Panc1 (cell line): ENCODE data around the gene MARCHF7. TPM values are rescaled to one million over a fixed set of nuclear protein-coding genes. Genes with fewer than 3 reads are reported as not detected.

ENCODE experiments used
- ATAC-seq: fragments of 200-7000 bp; cut with Tn5 transposase; 2 replicates; pipeline ENCODE4 v1.9.1; 2020; ENCODE audit warnings: mild to moderate bottlenecking, moderate library complexity
- BruUV-seq: library from RNA; stranded (reverse); fragments of 400-500 nt; replicated peaks from 2 replicates; lab custom pipeline; 2021; lab: Mats Ljungman, UMichigan
- CTCF ChIA-PET: fragments of 300-600 bp; sonication (Branson Sonifier 250); formaldehyde crosslinking; loops from one replicate; lab custom pipeline; 2022; ENCODE audit warnings: antibody characterized with exemption; lab: Charles Lee
- POLR2A ChIA-PET: fragments of 300-600 bp; sonication (Branson Sonifier 250); formaldehyde crosslinking; loops from one replicate; lab custom pipeline; 2022; ENCODE audit warnings: antibody characterized with exemption; lab: Charles Lee
- DNase-seq: peaks from one replicate; pipeline ENCODE4 v3.0.0-alpha.2; 2010; ENCODE audit warnings: low read depth, low spot score
- H3K27ac ChIP-seq: 2 replicates; pipeline ENCODE4 v1.5.1; 2011; ENCODE audit warnings: mild to moderate bottlenecking, low read length, inconsistent platforms
- H3K27me3 ChIP-seq: fragments of 200-500 bp; sonication (Bioruptor generic); 2 replicates; pipeline ENCODE4 v1.6.0; 2014; ENCODE audit warnings: low read length, inconsistent platforms; ENCODE audit not compliant: control insufficient read depth, insufficient read depth
- H3K36me3 ChIP-seq: fragments of 200-500 bp; sonication (Bioruptor generic); 2 replicates; pipeline ENCODE4 v1.5.1; 2014; ENCODE audit warnings: inconsistent platforms, mild to moderate bottlenecking, low read length, moderate library complexity; ENCODE audit not compliant: control insufficient read depth, insufficient read depth
- H3K4me1 ChIP-seq: 2 replicates; pipeline ENCODE4 v1.5.1; 2011; ENCODE audit warnings: inconsistent platforms, mild to moderate bottlenecking, low read length, moderate library complexity; ENCODE audit not compliant: control insufficient read depth, insufficient read depth
- H3K4me3 ChIP-seq, 2 experiments: 2 replicates each; pipeline ENCODE4 v1.5.1; 2011 to 2012; ENCODE audit warnings: low read depth in 2 of 2, low read length in 2 of 2, mild to moderate bottlenecking in 2 of 2, inconsistent platforms in 1 of 2, moderate library complexity in 1 of 2
- H3K9me3 ChIP-seq: fragments of 200-500 bp; sonication (Bioruptor generic); 2 replicates; pipeline ENCODE4 v1.5.1; 2014; ENCODE audit warnings: low read depth, mild to moderate bottlenecking, inconsistent platforms, low read length, moderate library complexity; ENCODE audit not compliant: control insufficient read depth, insufficient read depth
- POLR2AphosphoS5 ChIP-seq: IDR thresholded peaks from 2 replicates; pipeline ENCODE4 v1.6.1; 2012; ENCODE audit warnings: mild to moderate bottlenecking, low read depth, low read length, moderate library complexity
- REST ChIP-seq, 2 experiments: IDR thresholded peaks; 2 replicates each; pipeline ENCODE4 v1.6.1; 2011 to 2012; ENCODE audit warnings: low read depth in 2 of 2, control low read depth in 1 of 2, low read length in 1 of 2, mild to moderate bottlenecking in 1 of 2, moderate library complexity in 1 of 2; ENCODE audit not compliant: insufficient read depth in 1 of 2
- SIN3A ChIP-seq: IDR thresholded peaks from 2 replicates; pipeline ENCODE4 v1.6.1; 2012; ENCODE audit warnings: low read depth, mild to moderate bottlenecking, low read length, moderate library complexity, borderline replicate concordance; ENCODE audit not compliant: insufficient read depth
- TCF7L2 ChIP-seq: IDR thresholded peaks from 2 replicates; pipeline ENCODE4 v1.6.1; 2011; ENCODE audit warnings: mild to moderate bottlenecking, low read depth, low read length, inconsistent platforms
- in situ Hi-C: cut with HindIII; loops from 2 replicates; pipeline ENCODE4 v1.10.0; 2016; ENCODE audit warnings: low sequenced_read_pairs, low pct_unique_long_range_greater_than_20kb
- intact Hi-C: fragments of 100-400 bp; cut with micrococcal nuclease; formaldehyde crosslinking; loops from one replicate; pipeline ENCODE4 v1.10.0; 2022; ENCODE audit not compliant: unreplicated experiment
- total RNA-seq: library from RNA; stranded (reverse); gene quantifications from one replicate; pipeline ENCODE4 v1.2.1, GENCODE V29; 2021; ENCODE audit not compliant: unreplicated experiment
- TF ChIP-seq, protein P1 (sequence below): fragments of 450-650 bp; IDR thresholded peaks from 2 replicates; pipeline ENCODE4 v1.5.1; 2017; ENCODE audit warnings: mild to moderate bottlenecking

MARCHF7 gene
- total RNA-seq, 1 experiment from 2014 or later, result 85.7 TPM

- POLR2A ChIA-PET, result interaction anchor here (0.6 kb wide), 1 partner anchor 130 kb away, joined by 4 read pairs; no protein-coding TSS in a partner anchor
- in situ Hi-C loops, result no loop called here
- ATAC-seq, result no peak
Measured at GRCh38 chr2:159758686-159759085, 46.4 kb downstream of the MARCHF7 start.

GRCh38 chr2:159759577-159759976 is 47.3 kb downstream of the MARCHF7 start:
- Histone ChIP-seq H3K4me1 (peaks cover 10% of the 10 kb centered on the region), H3K36me3 (peaks cover 53% of the 10 kb centered on the region), H3K4me3 (no peak overlapping the region), H3K27me3 (no peaks in the 10 kb centered on the region), H3K27ac (no peak overlapping the region), H3K9me3 (no peaks in the 10 kb centered on the region)
- intact Hi-C loops, result no loop called here
- in situ Hi-C loops, result no loop called here
- BruUV-seq, result TSS peak; percentile 6
- ATAC-seq (no peak), DNase-seq (no peak)
- ChIA-PET POLR2A (interaction anchor here (0.6 kb wide), 1 partner anchor 131 kb away, joined by 4 read pairs; no protein-coding TSS in a partner anchor), CTCF (no interaction called here)
- TF ChIP-seq, protein P1, sequence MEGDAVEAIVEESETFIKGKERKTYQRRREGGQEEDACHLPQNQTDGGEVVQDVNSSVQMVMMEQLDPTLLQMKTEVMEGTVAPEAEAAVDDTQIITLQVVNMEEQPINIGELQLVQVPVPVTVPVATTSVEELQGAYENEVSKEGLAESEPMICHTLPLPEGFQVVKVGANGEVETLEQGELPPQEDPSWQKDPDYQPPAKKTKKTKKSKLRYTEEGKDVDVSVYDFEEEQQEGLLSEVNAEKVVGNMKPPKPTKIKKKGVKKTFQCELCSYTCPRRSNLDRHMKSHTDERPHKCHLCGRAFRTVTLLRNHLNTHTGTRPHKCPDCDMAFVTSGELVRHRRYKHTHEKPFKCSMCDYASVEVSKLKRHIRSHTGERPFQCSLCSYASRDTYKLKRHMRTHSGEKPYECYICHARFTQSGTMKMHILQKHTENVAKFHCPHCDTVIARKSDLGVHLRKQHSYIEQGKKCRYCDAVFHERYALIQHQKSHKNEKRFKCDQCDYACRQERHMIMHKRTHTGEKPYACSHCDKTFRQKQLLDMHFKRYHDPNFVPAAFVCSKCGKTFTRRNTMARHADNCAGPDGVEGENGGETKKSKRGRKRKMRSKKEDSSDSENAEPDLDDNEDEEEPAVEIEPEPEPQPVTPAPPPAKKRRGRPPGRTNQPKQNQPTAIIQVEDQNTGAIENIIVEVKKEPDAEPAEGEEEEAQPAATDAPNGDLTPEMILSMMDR, result no peak
- no peak for TF ChIP-seq POLR2AphosphoS5
- TF ChIP-seq SIN3A, result no peak
- TF ChIP-seq REST (IDR thresholded peaks at IDR 0.05; ENCODE audit: insufficient read depth in 1 of 2, low read depth in 2 of 2, low read length in 1 of 2), result no peak
- TF ChIP-seq TCF7L2, result no peak

More at GRCh38 chr2:159758686-159759085, 46.4 kb downstream of the MARCHF7 start:
- TF ChIP-seq POLR2AphosphoS5, result no peak
- TF ChIP-seq, protein P1, result no peak
- no peak for TF ChIP-seq SIN3A
- TF ChIP-seq TCF7L2, result no peak
- no peak for TF ChIP-seq REST (IDR thresholded peaks at IDR 0.05; ENCODE audit: insufficient read depth in 1 of 2, low read depth in 2 of 2, low read length in 1 of 2)
- no peaks in the 10 kb centered on the region for H3K27me3 ChIP-seq
- no TSS peak for BruUV-seq
- no peaks in the 10 kb centered on the region for H3K9me3 ChIP-seq
- no peak for DNase-seq
- peaks cover 46% of the 10 kb centered on the region for H3K36me3 ChIP-seq
- CTCF ChIA-PET, result no interaction called here
- no peak overlapping the region for H3K4me3 ChIP-seq
- H3K4me1 ChIP-seq, result peaks cover 10% of the 10 kb centered on the region
- intact Hi-C loops, result no loop called here
- no peak overlapping the region for H3K27ac ChIP-seq
